NCI-H748 (cell line): Measurements from ENCODE around the gene FSHR.

Experiments
- DNase-seq: peaks from one replicate; lab custom pipeline; 2025; ENCODE audit not compliant: unreplicated experiment; lab: John Stamatoyannopoulos, UW

FSHR gene, protein sequence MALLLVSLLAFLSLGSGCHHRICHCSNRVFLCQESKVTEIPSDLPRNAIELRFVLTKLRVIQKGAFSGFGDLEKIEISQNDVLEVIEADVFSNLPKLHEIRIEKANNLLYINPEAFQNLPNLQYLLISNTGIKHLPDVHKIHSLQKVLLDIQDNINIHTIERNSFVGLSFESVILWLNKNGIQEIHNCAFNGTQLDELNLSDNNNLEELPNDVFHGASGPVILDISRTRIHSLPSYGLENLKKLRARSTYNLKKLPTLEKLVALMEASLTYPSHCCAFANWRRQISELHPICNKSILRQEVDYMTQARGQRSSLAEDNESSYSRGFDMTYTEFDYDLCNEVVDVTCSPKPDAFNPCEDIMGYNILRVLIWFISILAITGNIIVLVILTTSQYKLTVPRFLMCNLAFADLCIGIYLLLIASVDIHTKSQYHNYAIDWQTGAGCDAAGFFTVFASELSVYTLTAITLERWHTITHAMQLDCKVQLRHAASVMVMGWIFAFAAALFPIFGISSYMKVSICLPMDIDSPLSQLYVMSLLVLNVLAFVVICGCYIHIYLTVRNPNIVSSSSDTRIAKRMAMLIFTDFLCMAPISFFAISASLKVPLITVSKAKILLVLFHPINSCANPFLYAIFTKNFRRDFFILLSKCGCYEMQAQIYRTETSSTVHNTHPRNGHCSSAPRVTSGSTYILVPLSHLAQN

GRCh38 chr2:49154140-49154539 is at the start of gene FSHR:
FSHR (minus strand) TSS chr2:49154515; CDS start chr2:49154417, 98 bp downstream.
- DNase-seq: no peak

DNA sequence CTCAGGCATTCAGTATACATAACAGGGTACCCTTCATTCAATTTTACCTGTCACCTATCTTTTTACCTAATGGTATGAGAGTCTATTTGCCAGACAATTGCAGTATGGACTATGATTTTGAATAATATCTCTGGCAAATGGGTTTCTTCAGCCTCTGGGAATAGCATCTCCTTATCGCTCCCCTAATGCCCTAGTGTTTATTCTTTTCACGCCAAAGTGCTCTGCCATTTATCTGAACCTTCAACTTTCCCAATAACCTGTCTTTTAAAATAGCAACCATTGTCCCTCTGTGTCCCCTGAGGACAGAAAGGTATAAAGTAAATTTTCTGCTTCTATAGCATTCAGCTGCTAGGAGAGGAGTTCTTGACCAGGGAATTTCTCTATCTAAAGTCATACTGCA is 45.0 kb upstream of the FSHR start:
- DNase-seq: no peak

GRCh38 chr2:49194701-49195100 is 40.4 kb upstream of the FSHR start:
- no peak for DNase-seq

DNA sequence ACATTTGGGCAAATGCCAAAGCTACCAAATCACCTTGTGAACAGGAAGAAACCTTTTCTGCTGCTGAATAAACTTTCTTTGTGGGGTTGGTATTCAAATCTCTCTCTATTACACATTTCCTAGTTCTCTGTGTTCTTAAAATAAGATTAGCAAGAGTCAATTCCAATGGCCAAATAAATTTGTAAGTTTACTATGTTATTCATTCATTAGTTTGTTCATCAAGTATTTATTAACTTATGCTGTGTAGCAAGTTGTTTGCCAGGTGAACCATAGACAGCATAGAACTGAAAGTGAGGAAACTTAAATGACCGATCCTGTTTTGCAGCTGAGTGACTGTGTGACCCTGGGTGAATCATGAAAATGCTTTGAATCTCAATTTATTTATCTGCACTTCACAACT is 37.7 kb upstream of the FSHR start:
- DNase-seq: no peak

DNA sequence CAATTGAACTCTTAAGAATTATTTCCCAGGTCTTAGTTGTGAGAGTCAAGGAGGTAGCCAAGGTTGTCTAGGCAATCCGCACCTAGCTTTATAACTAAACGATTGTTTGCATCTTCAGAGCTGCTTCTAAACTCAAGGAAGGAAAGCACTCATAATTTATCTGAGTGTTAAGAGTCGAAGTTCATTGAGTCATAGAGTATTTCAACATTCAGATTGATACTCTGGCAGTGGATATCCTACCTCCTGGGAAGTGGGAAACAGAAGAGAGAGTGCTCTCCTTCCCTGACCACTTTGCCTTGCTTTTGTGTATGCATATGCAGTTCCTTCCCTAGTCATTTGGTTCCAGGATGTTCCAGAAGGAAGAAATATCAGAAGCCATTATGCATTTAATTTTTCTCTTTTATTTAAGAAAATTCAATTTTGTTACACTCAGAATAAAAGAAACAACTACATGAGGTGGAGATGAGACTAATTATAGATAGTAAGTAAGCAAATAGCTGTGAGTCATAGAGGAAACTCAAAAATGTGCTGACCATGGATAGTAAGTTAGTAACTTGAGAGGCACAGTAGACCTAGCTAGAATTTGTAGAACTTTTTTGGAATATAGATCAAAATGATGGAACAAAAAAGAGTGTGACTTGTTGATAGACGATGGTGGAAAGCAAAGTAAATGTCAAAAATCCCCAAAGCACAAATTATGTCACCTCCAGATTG is 35.4 kb upstream of the FSHR start:
- DNase-seq: no peak

DNA sequence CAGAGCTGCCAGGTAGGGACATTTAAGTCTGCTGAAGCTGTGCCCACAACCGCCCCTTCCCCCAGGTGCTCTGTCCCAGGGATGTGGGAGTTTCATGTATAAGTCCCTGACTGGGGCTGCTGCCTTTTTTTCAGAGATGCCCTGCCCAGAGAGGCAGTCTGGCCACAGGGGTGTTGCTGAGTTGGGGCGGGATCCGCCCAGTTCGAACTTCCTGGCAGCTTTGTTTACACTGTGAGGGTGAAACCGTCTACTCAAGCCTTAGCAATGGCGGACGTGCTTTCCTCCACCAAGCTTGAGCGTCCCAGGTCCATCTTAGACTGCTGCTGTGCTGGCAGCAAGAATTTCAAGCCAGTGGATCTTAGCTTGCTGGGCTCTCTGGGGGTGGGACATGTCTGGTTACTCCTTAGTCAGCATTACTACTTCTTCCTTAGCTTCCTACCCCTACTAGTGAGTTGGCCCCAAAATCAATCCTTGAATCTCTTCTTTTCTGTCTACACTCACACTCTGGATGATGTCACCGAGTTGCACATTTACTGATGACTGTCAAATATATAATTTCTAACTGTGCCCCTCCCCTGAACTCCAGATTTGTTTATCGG is 31.8 kb upstream of the FSHR start:
- no peak for DNase-seq

GRCh38 chr2:49178656-49179055 is 24.3 kb upstream of the FSHR start:
- no peak for DNase-seq

GRCh38 chr2:49177194-49177593 is 22.9 kb upstream of the FSHR start:
- no peak for DNase-seq

GRCh38 chr2:49175831-49176230 is 21.5 kb upstream of the FSHR start:
- DNase-seq: peak; percentile 26

DNA sequence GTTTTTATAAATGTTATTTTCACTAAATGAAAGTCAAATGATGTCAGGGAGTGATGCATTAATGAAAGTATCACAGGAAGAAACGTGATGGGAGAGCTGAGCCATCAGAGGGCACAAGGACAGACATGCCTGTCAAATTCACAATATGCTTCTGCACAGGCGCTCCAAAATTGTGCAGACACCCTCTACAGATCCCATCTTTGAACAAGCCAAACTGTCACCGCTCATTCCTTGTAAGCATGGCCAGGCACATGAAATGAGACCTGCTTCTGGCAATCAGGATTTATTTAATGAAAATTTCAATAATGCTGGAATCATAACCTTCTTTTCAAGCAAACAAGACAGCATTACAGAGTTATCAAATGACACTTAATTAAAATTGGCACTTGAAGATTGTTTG is 20.4 kb upstream of the FSHR start:
- DNase-seq: no peak

- peak; percentile 55 for DNase-seq
Observed at GRCh38 chr2:49167131-49167530, 12.8 kb upstream of the FSHR start.

GRCh38 chr2:49165662-49166061 is 11.3 kb upstream of the FSHR start:
- DNase-seq: peak; percentile 20

- no peak for DNase-seq
Observed at GRCh38 chr2:49164729-49165128, 10.4 kb upstream of the FSHR start.

GRCh38 chr2:49162151-49162550 is 7.8 kb upstream of the FSHR start:
- no peak for DNase-seq

DNA sequence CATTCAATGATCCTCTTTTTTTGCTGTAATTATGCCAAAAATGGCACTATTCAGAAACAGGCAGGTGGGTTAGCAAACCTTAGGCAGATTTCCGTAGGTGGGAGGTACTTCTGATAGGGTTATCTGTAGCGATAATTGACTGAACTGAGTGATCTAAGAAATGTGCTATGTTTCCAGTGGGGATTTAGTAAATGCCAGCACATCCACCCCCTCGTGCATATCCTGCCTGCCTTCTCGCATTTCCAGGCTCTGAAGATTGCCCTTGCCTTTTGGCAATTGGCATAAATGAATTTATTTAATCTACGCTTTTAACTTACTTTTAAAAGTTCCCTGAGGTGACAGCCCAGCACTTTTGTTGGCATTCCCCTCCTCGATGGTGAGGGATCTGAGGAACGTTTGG is 576 bp upstream of the FSHR start:
- no peak for DNase-seq

DNA sequence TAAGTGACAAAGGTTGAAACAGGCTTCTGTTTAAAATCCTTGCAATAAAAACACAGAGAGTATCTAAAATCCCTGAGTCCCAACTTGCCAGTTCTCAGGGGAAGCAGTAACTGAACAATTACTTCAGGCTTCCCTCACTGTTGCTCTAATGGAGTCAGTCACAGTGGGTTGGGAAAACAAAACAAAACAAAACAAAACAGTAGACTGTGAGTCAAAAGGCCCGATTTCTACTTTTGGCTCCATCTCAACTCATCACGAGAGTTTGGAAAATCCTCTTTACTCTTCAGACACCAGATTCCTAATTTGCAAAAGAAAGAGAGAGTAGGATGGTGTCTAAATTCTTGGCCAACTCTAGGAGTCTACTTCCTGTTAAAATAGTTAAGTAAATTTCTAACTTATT is 1.1 kb downstream of the FSHR start:
- no peak for DNase-seq

DNA sequence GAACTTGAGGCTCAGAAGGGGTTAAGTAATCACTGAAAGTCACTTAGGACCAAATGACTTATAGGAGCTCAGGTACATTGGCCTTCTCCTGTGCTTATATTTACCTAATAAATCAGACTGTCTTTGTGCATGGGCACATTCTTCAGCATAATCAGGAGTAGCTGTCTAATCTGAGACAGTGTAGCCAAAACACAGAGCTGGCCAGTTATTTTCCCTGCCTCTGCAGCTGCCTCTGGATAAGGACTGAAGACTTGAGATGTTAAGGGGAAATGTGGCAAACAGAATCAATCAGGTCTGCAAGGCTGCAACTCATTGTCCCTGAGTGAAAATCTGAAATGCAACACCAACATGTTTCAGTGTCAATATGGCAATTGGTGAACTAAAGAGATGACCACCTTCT is 1.5 kb downstream of the FSHR start:
- DNase-seq: no peak

DNA sequence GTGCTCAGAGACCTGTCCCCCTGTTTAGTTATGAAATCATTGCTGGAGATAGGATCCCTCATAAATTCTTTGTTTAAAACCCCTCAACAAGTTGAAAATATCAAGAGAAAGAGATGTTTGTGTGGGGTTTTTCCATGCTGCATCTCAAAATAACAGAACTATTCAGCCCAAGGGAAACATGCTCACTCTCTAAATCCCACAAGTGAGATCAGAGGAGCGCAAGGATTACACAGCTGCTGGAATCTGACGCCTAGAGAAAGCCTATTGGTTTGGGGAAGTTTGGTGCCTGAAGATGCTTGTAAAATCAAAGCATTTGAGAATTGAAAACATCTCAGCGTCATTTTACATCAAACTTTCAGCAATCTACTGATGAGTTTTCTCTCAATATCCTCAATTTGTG is 7.9 kb downstream of the FSHR start:
- no peak for DNase-seq

DNA sequence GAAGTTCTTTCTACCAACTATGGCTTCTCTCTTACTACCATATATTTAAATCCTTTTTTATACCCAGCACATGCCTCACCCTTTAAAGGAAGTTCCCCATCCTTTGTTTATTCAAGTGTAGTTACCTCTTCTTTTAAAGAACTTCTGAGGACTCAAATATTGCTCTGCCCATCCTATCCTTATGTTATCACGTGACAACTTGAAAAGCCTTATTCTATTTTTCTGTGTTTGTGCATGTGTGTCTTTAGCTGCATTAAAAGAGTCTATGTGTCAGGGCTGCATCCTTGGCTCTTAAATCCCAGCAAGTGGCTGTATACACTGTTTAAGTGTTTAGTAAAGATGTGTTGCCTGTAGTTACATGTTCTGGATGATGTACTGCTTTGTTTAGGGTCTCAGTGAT is 22.5 kb downstream of the FSHR start:
- DNase-seq: no peak

DNA sequence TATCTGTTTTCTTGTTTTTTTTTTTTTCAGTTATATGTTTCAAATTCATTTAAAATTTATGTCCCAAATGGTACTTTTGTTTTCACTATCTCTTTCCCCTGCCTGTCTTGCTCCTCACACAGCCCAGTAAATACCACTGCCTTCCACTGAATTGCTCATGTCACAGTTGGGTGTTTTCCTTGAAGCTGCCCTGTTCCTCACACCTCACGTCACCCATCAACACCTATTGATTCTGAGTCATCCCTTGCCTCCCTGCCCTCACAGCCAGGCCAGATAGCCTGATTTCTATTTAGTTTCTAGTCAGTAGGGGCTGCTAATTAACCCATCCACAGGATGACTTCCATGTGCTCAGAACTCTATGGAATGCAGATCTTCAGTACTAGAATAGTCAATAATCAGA is 25.3 kb downstream of the FSHR start:
- DNase-seq: no peak

DNA sequence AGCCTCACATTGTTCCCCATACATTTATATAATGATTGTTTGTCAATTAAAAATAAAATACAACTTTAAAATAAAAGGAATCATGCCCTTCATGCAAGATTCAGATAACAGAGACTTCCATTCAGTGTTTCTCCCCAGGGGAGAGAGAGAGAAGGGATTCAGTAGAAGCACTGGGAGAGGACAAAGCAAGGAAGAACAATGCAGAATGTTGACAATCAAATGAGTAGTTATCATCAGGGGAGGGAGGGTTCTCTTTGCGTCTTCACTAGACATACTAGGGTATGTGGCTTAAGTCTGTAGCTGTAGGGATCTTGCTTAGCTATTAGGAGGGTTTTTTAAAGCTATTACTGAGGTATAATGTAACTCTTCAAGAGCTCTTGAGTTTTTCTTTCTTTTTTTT is 30.7 kb downstream of the FSHR start:
- peak; percentile 2 for DNase-seq

DNA sequence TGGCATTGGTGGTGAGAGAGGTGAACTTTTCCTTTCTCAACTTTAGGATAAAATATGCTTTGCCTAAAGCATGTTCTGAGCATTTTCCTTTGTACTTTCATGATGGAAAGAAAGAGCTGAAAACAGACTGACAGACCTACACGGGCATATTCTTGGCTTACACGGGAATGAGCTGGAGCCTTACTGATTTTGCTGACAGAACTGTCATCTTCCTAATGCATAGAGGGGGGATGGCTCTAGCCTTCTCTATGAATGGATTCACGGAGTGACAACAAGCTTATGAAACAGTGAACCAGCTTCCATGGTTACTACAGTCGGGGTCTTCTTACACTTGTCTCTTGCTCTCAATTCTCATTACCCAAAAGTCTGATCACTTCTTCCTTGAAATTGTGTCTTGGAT is 32.2 kb downstream of the FSHR start:
- DNase-seq: no peak
